H9 (cell line): ENCODE results near the gene SCFD2. TPM values are rescaled to one million over a fixed set of nuclear protein-coding genes. Genes with fewer than 3 reads are reported as not detected.
"Not testable (repeated sequence)": the region's sequence is repeated elsewhere in the genome, so short reads cannot be mapped to it uniquely, and the experiment has no call there.

ENCODE experiments used
- DNase-seq: peaks from one replicate; pipeline ENCODE4 v3.0.0-alpha.2; 2017
- H2AFZ ChIP-seq: one replicate; pipeline ENCODE4 v1.6.1; 2013; ENCODE audit warnings: mild to moderate bottlenecking, low read length, control low read depth, moderate library complexity
- H2AK5ac ChIP-seq: 2 replicates; pipeline ENCODE4 v1.6.1; 2013; ENCODE audit warnings: low read length, control low read depth, mixed read lengths; ENCODE audit not compliant: insufficient read length
- H2BK120ac ChIP-seq: one replicate; pipeline ENCODE4 v1.6.1; 2013; ENCODE audit warnings: low read depth, mild to moderate bottlenecking, low read length, control low read depth, inconsistent platforms; ENCODE audit not compliant: poor library complexity, severe bottlenecking
- H2BK12ac ChIP-seq: 2 replicates; pipeline ENCODE4 v1.6.1; 2013; ENCODE audit warnings: low read length, control low read depth, mixed read lengths, low read depth; ENCODE audit not compliant: insufficient read length
- H2BK15ac ChIP-seq: 2 replicates; pipeline ENCODE4 v1.6.1; 2013; ENCODE audit warnings: low read depth, low read length, control low read depth
- H2BK20ac ChIP-seq: one replicate; pipeline ENCODE4 v1.6.1; 2013; ENCODE audit warnings: low read depth, mild to moderate bottlenecking, low read length, control low read depth, inconsistent platforms; ENCODE audit not compliant: poor library complexity, severe bottlenecking
- H2BK5ac ChIP-seq: 2 replicates; pipeline ENCODE4 v1.6.1; 2013; ENCODE audit warnings: low read length, control low read depth, mixed read lengths; ENCODE audit not compliant: insufficient read length
- H3K14ac ChIP-seq: 2 replicates; pipeline ENCODE4 v1.6.1; 2013; ENCODE audit warnings: low read length, control low read depth; ENCODE audit not compliant: insufficient read depth
- H3K18ac ChIP-seq: 2 replicates; pipeline ENCODE4 v1.6.1; 2013; ENCODE audit warnings: low read depth, mild to moderate bottlenecking, mixed read lengths, low read length, control low read depth; ENCODE audit not compliant: insufficient read length
- H3K23ac ChIP-seq: 2 replicates; pipeline ENCODE4 v1.6.1; 2013; ENCODE audit warnings: low read length, control low read depth, mixed read lengths, low read depth; ENCODE audit not compliant: insufficient read length
- H3K23me2 ChIP-seq: 2 replicates; pipeline ENCODE4 v1.6.1; 2013; ENCODE audit warnings: low read depth, mild to moderate bottlenecking, mixed read lengths, low read length, control low read depth; ENCODE audit not compliant: insufficient read length, poor library complexity, severe bottlenecking
- H3K27ac ChIP-seq: 2 replicates; pipeline ENCODE4 v1.5.1; 2013; ENCODE audit warnings: low read length, control low read depth, mixed read lengths, low read depth; ENCODE audit not compliant: insufficient read length
- H3K27me3 ChIP-seq: 2 replicates; pipeline ENCODE4 v1.6.1; 2013; ENCODE audit warnings: low read length, control low read depth, inconsistent platforms; ENCODE audit not compliant: insufficient read depth
- H3K4ac ChIP-seq: 2 replicates; pipeline ENCODE4 v1.6.1; 2013; ENCODE audit warnings: low read depth, mild to moderate bottlenecking, control low read depth, inconsistent platforms, low read length, moderate library complexity
- H3K4me1 ChIP-seq: 2 replicates; pipeline ENCODE4 v1.6.1; 2013; ENCODE audit warnings: low read length, control low read depth, inconsistent platforms; ENCODE audit not compliant: insufficient read depth
- H3K4me2 ChIP-seq: 2 replicates; pipeline ENCODE4 v1.6.1; 2013; ENCODE audit warnings: low read length, control low read depth, mixed read lengths; ENCODE audit not compliant: insufficient read length, insufficient read depth
- H3K56ac ChIP-seq: 2 replicates; pipeline ENCODE4 v1.6.1; 2013; ENCODE audit warnings: low read depth, mild to moderate bottlenecking, mixed read lengths, low read length, control low read depth; ENCODE audit not compliant: insufficient read length
- H3K79me1 ChIP-seq: 2 replicates; pipeline ENCODE4 v1.6.1; 2013; ENCODE audit warnings: low read depth, mild to moderate bottlenecking, moderate library complexity, low read length, control low read depth, inconsistent platforms; ENCODE audit not compliant: insufficient read depth, poor library complexity, severe bottlenecking
- H3K79me2 ChIP-seq: 2 replicates; pipeline ENCODE4 v1.6.1; 2013; ENCODE audit warnings: low read length, control low read depth, inconsistent platforms; ENCODE audit not compliant: insufficient read depth
- H3K9ac ChIP-seq: 2 replicates; pipeline ENCODE4 v1.6.1; 2013; ENCODE audit warnings: low read length, control low read depth, mixed read lengths; ENCODE audit not compliant: insufficient read length; ENCODE audit errors: extremely low read depth
- H3K9me3 ChIP-seq: one replicate; pipeline ENCODE4 v1.6.1; 2013; ENCODE audit warnings: low read depth, low read length, inconsistent platforms; ENCODE audit not compliant: control insufficient read depth
- H3T11ph ChIP-seq: one replicate; pipeline ENCODE4 v1.6.1; 2013; ENCODE audit warnings: mild to moderate bottlenecking, low read length, control low read depth, inconsistent platforms
- H4K20me1 ChIP-seq: one replicate; pipeline ENCODE4 v1.6.1; 2013; ENCODE audit not compliant: control insufficient read depth, insufficient read length, insufficient read depth
- H4K5ac ChIP-seq: 2 replicates; pipeline ENCODE4 v1.6.1; 2013; ENCODE audit warnings: low read depth, mild to moderate bottlenecking, mixed read lengths, low read length, control low read depth; ENCODE audit not compliant: insufficient read length
- H4K8ac ChIP-seq: replicated peaks from 2 replicates; pipeline ENCODE4 v1.6.1; 2013; ENCODE audit warnings: low read length, control low read depth, mixed read lengths, low read depth; ENCODE audit not compliant: insufficient read length
- H4K91ac ChIP-seq: 2 replicates; pipeline ENCODE4 v1.6.1; 2013; ENCODE audit warnings: low read depth, mild to moderate bottlenecking, moderate library complexity, mixed read lengths, low read length, control low read depth; ENCODE audit not compliant: insufficient read length
- H3K27ac Mint-ChIP-seq, 3 experiments: 2 replicates in 2 of 3; 3 replicates in 1 of 3; pipeline ENCODE4 v1.8.0; 2020 to 2021; ENCODE audit warnings: mixed read lengths in 3 of 3, mild to moderate bottlenecking in 1 of 3, moderate library complexity in 1 of 3
- H3K27me3 Mint-ChIP-seq: 2 replicates; pipeline ENCODE4 v1.8.0; 2021; ENCODE audit warnings: low read depth, mild to moderate bottlenecking, moderate library complexity, mixed read lengths
- H3K36me3 Mint-ChIP-seq, 3 experiments: 2 replicates in 2 of 3; 3 replicates in 1 of 3; pipeline ENCODE4 v1.8.0; 2020 to 2021; ENCODE audit warnings: low read depth in 3 of 3, mixed read lengths in 3 of 3; ENCODE audit not compliant: insufficient read depth in 1 of 3
- H3K4me1 Mint-ChIP-seq, 2 experiments: 2 replicates each; pipeline ENCODE4 v1.8.0; 2020; ENCODE audit warnings: mixed read lengths in 2 of 2
- H3K4me3 Mint-ChIP-seq, 2 experiments: 2 replicates in 1 of 2; 3 replicates in 1 of 2; pipeline ENCODE4 v1.8.0; 2020 to 2021; ENCODE audit warnings: mild to moderate bottlenecking in 2 of 2, mixed read lengths in 2 of 2, moderate library complexity in 1 of 2
- H3K9me3 Mint-ChIP-seq, 2 experiments: 2 replicates in 1 of 2; 3 replicates in 1 of 2; pipeline ENCODE4 v1.8.0; 2020; ENCODE audit warnings: mild to moderate bottlenecking in 2 of 2, mixed read lengths in 2 of 2, moderate library complexity in 1 of 2
- CTCF ChIP-seq: fragments of 200-600 bp; sonication (generic); conservative IDR thresholded peaks from 3 replicates; pipeline ENCODE4 v1.8.0; 2021; ENCODE audit warnings: antibody characterized with exemption, mild to moderate bottlenecking
- WGBS: extraction: QIAGEN DNeasy Blood & Tissue Kit; methylation state at CpG from one replicate; pipeline ENCODE4 v1.1.7; 2013; ENCODE audit warnings: missing lambda C conversion rate, low lambda C conversion rate, mixed read lengths; ENCODE audit not compliant: insufficient read length; ENCODE audit errors: extremely low coverage; 5-methylcytosine and 5-hydroxymethylcytosine counted together
- total RNA-seq: library from RNA; stranded (reverse); gene quantifications from 2 replicates; pipeline ENCODE4 v1.2.1, GENCODE V29; 2021

Gene SCFD2
- total RNA-seq, 1 experiment from 2014 or later = 10.1 TPM

- Histone ChIP-seq H3K23ac (no peak overlapping the region), H3K79me1 (no peaks in the 10 kb centered on the region), H3K18ac (no peak overlapping the region), H3K79me2 (no peaks in the 10 kb centered on the region), H2AFZ (no peak overlapping the region), H3K4me2 (no peak overlapping the region), H2AK5ac (no peak overlapping the region), H3K27me3 (no peaks in the 10 kb centered on the region), H3K14ac (no peak overlapping the region), H4K5ac (no peak overlapping the region), H3K4ac (no peak overlapping the region), H3K9me3 (no peaks in the 10 kb centered on the region), H3K27ac (peak overlapping the region; percentile 5), H2BK15ac (no peak overlapping the region), H4K8ac (no peak overlapping the region), H2BK12ac (peak overlapping the region; percentile 47), H3K23me2 (no peaks in the 10 kb centered on the region), H3T11ph (no peak overlapping the region), H2BK5ac (no peak overlapping the region), H4K91ac (no peak overlapping the region), H3K9ac (no peak overlapping the region), H4K20me1 (no peaks in the 10 kb centered on the region), H2BK120ac (no peak overlapping the region), H3K4me1 (peaks cover 11% of the 10 kb centered on the region), H2BK20ac (no peak overlapping the region), H3K56ac (no peak overlapping the region)
- DNase-seq = no peak
- Mint-ChIP-seq H3K27me3 (no peaks in the 10 kb centered on the region), H3K4me1 (peaks cover 65 to 74% of the 10 kb centered on the region in 2 experiments), H3K27ac (peak overlapping the region in 2 of 3 experiments; percentile 54 to 81; a peak in 4 of 7 replicates), H3K4me3 (no peak overlapping the region), H3K36me3 (peaks cover 0 to 9% (median 5%) of the 10 kb centered on the region in 3 experiments; a peak in 3 of 7 replicates), H3K9me3 (no peaks in the 10 kb centered on the region)
- TF ChIP-seq CTCF = no peak
- no CpG with 5 or more reads among the region's 3 CpGs for WGBS
Observed at GRCh38 chr4:52836120-52836519, 529.7 kb downstream of the SCFD2 start.

- DNase-seq = peak; percentile 87
Observed at GRCh38 chr4:52834641-52835456, 531.0 kb downstream of the SCFD2 start.

More at GRCh38 chr4:52834641-52835456, 531.0 kb downstream of the SCFD2 start:
- H3K79me1 ChIP-seq, H2BK120ac ChIP-seq, H3K4me2 ChIP-seq, H3K4me3 Mint-ChIP-seq, H2AFZ ChIP-seq, H3K36me3 Mint-ChIP-seq, H3K56ac ChIP-seq, H4K91ac ChIP-seq, H3K27me3 ChIP-seq, H3K18ac ChIP-seq, H3K23ac ChIP-seq, H3T11ph ChIP-seq, H3K4me1 ChIP-seq, H3K27me3 Mint-ChIP-seq, H2BK12ac ChIP-seq, H4K20me1 ChIP-seq, H2BK15ac ChIP-seq, H3K9me3 ChIP-seq, H2BK20ac ChIP-seq, H4K8ac ChIP-seq, H4K5ac ChIP-seq, H3K79me2 ChIP-seq, H3K9me3 Mint-ChIP-seq, H3K14ac ChIP-seq, H3K23me2 ChIP-seq, H3K9ac ChIP-seq, H3K4ac ChIP-seq, H2AK5ac ChIP-seq: not testable (repeated sequence)
- no CpG with 5 or more reads among the region's 8 CpGs for WGBS
- Histone ChIP-seq H3K27ac (peak overlapping the region; percentile 90), H2BK5ac (peak overlapping the region; percentile 0)
- Mint-ChIP-seq H3K27ac (peak overlapping the region; percentile 5 to 94 (median 94)), H3K4me1 (peaks cover 52 to 62% of the 10 kb centered on the region in 2 experiments)
